Measurements from ENCODE around the gene PRKAR1A.
"Not testable (repeated sequence)": the region's sequence is repeated elsewhere in the genome, so short reads cannot be mapped to it uniquely, and the experiment has no call there.

PRKAR1A gene

GRCh38 chr17:68518063-68518815, 6.0 kb downstream of the PRKAR1A start:
- DNase-seq (ENCODE audit: low read depth): no peak
- no peak overlapping the region for H3K4me3 ChIP-seq (ENCODE audit: low read length)
- no peak for TF ChIP-seq CTCF (conservative IDR thresholded peaks at IDR 0.05; ENCODE audit: low read length)

- DNase-seq (ENCODE audit: low read depth); H3K4me3 ChIP-seq (ENCODE audit: low read length): not testable (repeated sequence)
Measured at GRCh38 chr17:68519051-68519450, 6.8 kb downstream of the PRKAR1A start.

- no peak overlapping the region for H3K4me3 ChIP-seq (ENCODE audit: low read length)
- peak; percentile 39 for DNase-seq (ENCODE audit: low read depth)
- TF ChIP-seq CTCF (conservative IDR thresholded peaks at IDR 0.05; ENCODE audit: low read length): no peak
Measured at GRCh38 chr17:68519911-68520310, 7.7 kb downstream of the PRKAR1A start.

- no peak overlapping the region for H3K4me3 ChIP-seq (ENCODE audit: low read length)
- no peak for TF ChIP-seq CTCF (conservative IDR thresholded peaks at IDR 0.05; ENCODE audit: low read length)
- no peak for DNase-seq (ENCODE audit: low read depth)
Measured at GRCh38 chr17:68522266-68522665, 10.0 kb downstream of the PRKAR1A start.

GRCh38 chr17:68526548-68526947, 14.3 kb downstream of the PRKAR1A start:
- no peak overlapping the region for H3K4me3 ChIP-seq (ENCODE audit: low read length)
- DNase-seq (ENCODE audit: low read depth): no peak
- no peak for TF ChIP-seq CTCF (conservative IDR thresholded peaks at IDR 0.05; ENCODE audit: low read length)

- DNase-seq (ENCODE audit: low read depth): no peak
- TF ChIP-seq CTCF (conservative IDR thresholded peaks at IDR 0.05; ENCODE audit: low read length): no peak
- H3K4me3 ChIP-seq (ENCODE audit: low read length): no peak overlapping the region
Measured at GRCh38 chr17:68527314-68527713, 15.1 kb downstream of the PRKAR1A start.

GRCh38 chr17:68531252-68531651, 19.0 kb downstream of the PRKAR1A start:
- no peak overlapping the region for H3K4me3 ChIP-seq (ENCODE audit: low read length)
- DNase-seq (ENCODE audit: low read depth): no peak
- TF ChIP-seq CTCF (conservative IDR thresholded peaks at IDR 0.05; ENCODE audit: low read length): no peak
